ENCODE measurements around the gene AFF3. TPM values are rescaled to one million over a fixed set of nuclear protein-coding genes. Genes with fewer than 3 reads are reported as not detected.

AFF3 gene
- total RNA-seq, 1 donor from 2014 or later, result 5.7 TPM

GRCh38 chr2:100031604-100032003 is 110.8 kb downstream of the AFF3 start:
- Mint-ChIP-seq H3K27ac (no peak overlapping the region), H3K4me1 (no peaks in the 10 kb centered on the region), H3K27me3 (no peaks in the 10 kb centered on the region), H3K9me3 (no peaks in the 10 kb centered on the region), H3K4me3 (no peak overlapping the region), H3K36me3 (ENCODE audit: low read depth) (no peaks in the 10 kb centered on the region)
- no peak for DNase-seq
- intact Hi-C loops (cut with micrococcal nuclease), result no loop called here

- Mint-ChIP-seq H3K27me3 (no peaks in the 10 kb centered on the region), H3K36me3 (ENCODE audit: low read depth) (no peaks in the 10 kb centered on the region), H3K27ac (no peak overlapping the region), H3K4me1 (no peaks in the 10 kb centered on the region), H3K4me3 (no peak overlapping the region), H3K9me3 (no peaks in the 10 kb centered on the region)
- intact Hi-C loops (cut with micrococcal nuclease), result no loop called here
- no peak for DNase-seq
These were observed 112.9 kb downstream of the AFF3 start for GRCh38 chr2:100029460-100029859.

- no peak overlapping the region for H3K4me3 Mint-ChIP-seq
- no peaks in the 10 kb centered on the region for H3K4me1 Mint-ChIP-seq
- no peak for DNase-seq
- intact Hi-C loops (cut with micrococcal nuclease), result no loop called here
- H3K9me3 Mint-ChIP-seq, result no peaks in the 10 kb centered on the region
- no peak overlapping the region for H3K27ac Mint-ChIP-seq
- no peaks in the 10 kb centered on the region for H3K36me3 Mint-ChIP-seq (ENCODE audit: low read depth)
- no peaks in the 10 kb centered on the region for H3K27me3 Mint-ChIP-seq
These were observed 120.5 kb downstream of the AFF3 start for GRCh38 chr2:100021791-100022340.

GRCh38 chr2:100019499-100019898 is 122.9 kb downstream of the AFF3 start:
- peak; percentile 35 for DNase-seq
- Mint-ChIP-seq H3K36me3 (ENCODE audit: low read depth) (no peaks in the 10 kb centered on the region), H3K9me3 (no peaks in the 10 kb centered on the region), H3K27ac (no peak overlapping the region), H3K27me3 (no peaks in the 10 kb centered on the region), H3K4me3 (no peak overlapping the region), H3K4me1 (no peaks in the 10 kb centered on the region)
- intact Hi-C loops (cut with micrococcal nuclease), result no loop called here

- DNase-seq, result peak; percentile 40
- H3K27me3 Mint-ChIP-seq, result no peaks in the 10 kb centered on the region
- no peaks in the 10 kb centered on the region for H3K9me3 Mint-ChIP-seq
- no peak overlapping the region for H3K27ac Mint-ChIP-seq
- H3K4me1 Mint-ChIP-seq, result no peaks in the 10 kb centered on the region
- intact Hi-C loops (cut with micrococcal nuclease), result no loop called here
- no peak overlapping the region for H3K4me3 Mint-ChIP-seq
- no peaks in the 10 kb centered on the region for H3K36me3 Mint-ChIP-seq (ENCODE audit: low read depth)
These were observed 123.8 kb downstream of the AFF3 start for GRCh38 chr2:100018341-100019193.

- H3K4me3 Mint-ChIP-seq, result no peak overlapping the region
- H3K4me1 Mint-ChIP-seq, result no peaks in the 10 kb centered on the region
- intact Hi-C loops (cut with micrococcal nuclease), result no loop called here
- no peaks in the 10 kb centered on the region for H3K27me3 Mint-ChIP-seq
- peak; percentile 20 for DNase-seq
- H3K9me3 Mint-ChIP-seq, result no peaks in the 10 kb centered on the region
- no peak overlapping the region for H3K27ac Mint-ChIP-seq
- H3K36me3 Mint-ChIP-seq (ENCODE audit: low read depth), result no peaks in the 10 kb centered on the region
These were observed 124.8 kb downstream of the AFF3 start for GRCh38 chr2:100017633-100018032.

- DNase-seq, result no peak
- Mint-ChIP-seq H3K4me3 (no peak overlapping the region), H3K27me3 (no peaks in the 10 kb centered on the region), H3K9me3 (no peaks in the 10 kb centered on the region), H3K4me1 (no peaks in the 10 kb centered on the region), H3K27ac (no peak overlapping the region), H3K36me3 (ENCODE audit: low read depth) (no peaks in the 10 kb centered on the region)
- intact Hi-C loops (cut with micrococcal nuclease), result no loop called here
These were observed 125.6 kb downstream of the AFF3 start for GRCh38 chr2:100016756-100017155.

- no peak for DNase-seq
- Mint-ChIP-seq H3K27me3 (no peaks in the 10 kb centered on the region), H3K4me1 (no peaks in the 10 kb centered on the region), H3K9me3 (no peaks in the 10 kb centered on the region), H3K4me3 (no peak overlapping the region), H3K36me3 (ENCODE audit: low read depth) (no peaks in the 10 kb centered on the region), H3K27ac (no peak overlapping the region)
- intact Hi-C loops (cut with micrococcal nuclease), result no loop called here
These were observed 126.5 kb downstream of the AFF3 start for GRCh38 chr2:100015849-100016248.

- no peaks in the 10 kb centered on the region for H3K4me1 Mint-ChIP-seq
- H3K27me3 Mint-ChIP-seq, result no peaks in the 10 kb centered on the region
- no peaks in the 10 kb centered on the region for H3K9me3 Mint-ChIP-seq
- H3K4me3 Mint-ChIP-seq, result no peak overlapping the region
- no peak overlapping the region for H3K27ac Mint-ChIP-seq
- intact Hi-C loops (cut with micrococcal nuclease), result no loop called here
- H3K36me3 Mint-ChIP-seq (ENCODE audit: low read depth), result no peaks in the 10 kb centered on the region
- no peak for DNase-seq
These were observed 128.3 kb downstream of the AFF3 start for GRCh38 chr2:100013892-100014677.

- H3K27ac Mint-ChIP-seq, result no peak overlapping the region
- no peaks in the 10 kb centered on the region for H3K4me1 Mint-ChIP-seq
- H3K4me3 Mint-ChIP-seq, result no peak overlapping the region
- no peaks in the 10 kb centered on the region for H3K27me3 Mint-ChIP-seq
- no peaks in the 10 kb centered on the region for H3K36me3 Mint-ChIP-seq (ENCODE audit: low read depth)
- intact Hi-C loops (cut with micrococcal nuclease), result no loop called here
- H3K9me3 Mint-ChIP-seq, result no peaks in the 10 kb centered on the region
- no peak for DNase-seq
These were observed 129.8 kb downstream of the AFF3 start for GRCh38 chr2:100012561-100012960.

- Mint-ChIP-seq H3K27ac (no peak overlapping the region), H3K9me3 (no peaks in the 10 kb centered on the region), H3K36me3 (ENCODE audit: low read depth) (no peaks in the 10 kb centered on the region), H3K27me3 (no peaks in the 10 kb centered on the region), H3K4me3 (no peak overlapping the region), H3K4me1 (no peaks in the 10 kb centered on the region)
- DNase-seq, result no peak
- intact Hi-C loops (cut with micrococcal nuclease), result no loop called here
These were observed 131.1 kb downstream of the AFF3 start for GRCh38 chr2:100011272-100011731.

GRCh38 chr2:100010606-100011005 is 131.8 kb downstream of the AFF3 start:
- intact Hi-C loops (cut with micrococcal nuclease), result no loop called here
- H3K36me3 Mint-ChIP-seq (ENCODE audit: low read depth), result no peaks in the 10 kb centered on the region
- no peak for DNase-seq
- no peak overlapping the region for H3K4me3 Mint-ChIP-seq
- no peak overlapping the region for H3K27ac Mint-ChIP-seq
- no peaks in the 10 kb centered on the region for H3K27me3 Mint-ChIP-seq
- no peaks in the 10 kb centered on the region for H3K4me1 Mint-ChIP-seq
- H3K9me3 Mint-ChIP-seq, result no peaks in the 10 kb centered on the region

- no peaks in the 10 kb centered on the region for H3K9me3 Mint-ChIP-seq
- no peaks in the 10 kb centered on the region for H3K4me1 Mint-ChIP-seq
- no peak overlapping the region for H3K4me3 Mint-ChIP-seq
- H3K27ac Mint-ChIP-seq, result no peak overlapping the region
- no peaks in the 10 kb centered on the region for H3K27me3 Mint-ChIP-seq
- intact Hi-C loops (cut with micrococcal nuclease), result no loop called here
- no peak for DNase-seq
- H3K36me3 Mint-ChIP-seq (ENCODE audit: low read depth), result no peaks in the 10 kb centered on the region
These were observed 132.6 kb downstream of the AFF3 start for GRCh38 chr2:100009743-100010142.

- intact Hi-C loops (cut with micrococcal nuclease), result no loop called here
- no peak overlapping the region for H3K27ac Mint-ChIP-seq
- no peak for DNase-seq
- no peaks in the 10 kb centered on the region for H3K9me3 Mint-ChIP-seq
- H3K4me3 Mint-ChIP-seq, result no peak overlapping the region
- H3K4me1 Mint-ChIP-seq, result no peaks in the 10 kb centered on the region
- H3K27me3 Mint-ChIP-seq, result no peaks in the 10 kb centered on the region
- no peaks in the 10 kb centered on the region for H3K36me3 Mint-ChIP-seq (ENCODE audit: low read depth)
These were observed 133.4 kb downstream of the AFF3 start for GRCh38 chr2:100008956-100009355.
